Measurements from ENCODE around the gene UQCRC2.

GRCh38 chr16:21990381-21990944 is 37.3 kb downstream of the UQCRC2 start:
- TF ChIP-seq CTCF (tag by site-specific recombination; IDR thresholded peaks at IDR 0.05) (no peak), ZBTB6 (tag by site-specific recombination; IDR thresholded peaks at IDR 0.05) (no peak), ZNF24 (tag by site-specific recombination; IDR thresholded peaks at IDR 0.05) (no peak), ZNF610 (tag by site-specific recombination; IDR thresholded peaks at IDR 0.05; ENCODE audit: borderline replicate concordance) (no peak), ZNF274 (IDR thresholded peaks at IDR 0.05; ENCODE audit: low read length) (no peak), ZNF274 (tag by site-specific recombination; IDR thresholded peaks at IDR 0.05; ENCODE audit: borderline replicate concordance) (no peak), ZNF76 (tag by site-specific recombination; IDR thresholded peaks at IDR 0.05; ENCODE audit: borderline replicate concordance, low read depth) (no peak)
